CD4-positive, alpha-beta T cell (primary cell): ENCODE results near the gene MYRIP. TPM values are rescaled to one million over a fixed set of nuclear protein-coding genes. Genes with fewer than 3 reads are reported as not detected.

ENCODE experiments used
- ATAC-seq: fragments of 200-7000 bp; cut with Tn5 transposase; one replicate; pipeline ENCODE4 v1.10.0; 2022; ENCODE audit warnings: mild to moderate bottlenecking; ENCODE audit not compliant: poor library complexity
- CTCF ChIA-PET: fragments of 350-600 bp; sonication (Branson Sonifier 250); formaldehyde crosslinking; loops from one replicate; lab custom pipeline; 2021; ENCODE audit warnings: antibody characterized with exemption, inconsistent platforms; lab: Charles Lee
- POLR2A ChIA-PET: fragments of 350-600 bp; sonication (Branson Sonifier 250); formaldehyde crosslinking; loops from one replicate; lab custom pipeline; 2021; ENCODE audit warnings: antibody characterized with exemption, inconsistent platforms; lab: Charles Lee
- DNase-seq, 14 experiments: peaks; one replicate each; pipeline ENCODE4 v3.0.0-alpha.2; 2013 to 2020; ENCODE audit warnings: mixed read lengths in 2 of 14
- H3K27ac ChIP-seq, 2 donors: one replicate each; pipeline versions ENCODE4 v1.5.1 to v1.7.0; 2013; ENCODE audit warnings: low read length in 2 of 2, low read depth in 1 of 2, mild to moderate bottlenecking in 1 of 2
- H3K27me3 ChIP-seq, 2 experiments: 1 replicate in 1 of 2; 2 replicates in 1 of 2; pipeline versions ENCODE4 v1.6.1 to v1.7.0; 2013; ENCODE audit warnings: low read length in 2 of 2, control low read depth in 1 of 2, mild to moderate bottlenecking in 1 of 2, moderate library complexity in 1 of 2; ENCODE audit not compliant: insufficient read depth in 2 of 2, control insufficient read depth in 1 of 2
- H3K36me3 ChIP-seq: one replicate; pipeline ENCODE4 v1.6.1; 2013; ENCODE audit warnings: low read length, control low read depth; ENCODE audit not compliant: insufficient read depth
- H3K4me1 ChIP-seq: one replicate; pipeline ENCODE4 v1.6.1; 2013; ENCODE audit warnings: low read length, control low read depth; ENCODE audit not compliant: insufficient read depth
- H3K4me3 ChIP-seq: one replicate; pipeline ENCODE4 v1.5.1; 2013; ENCODE audit warnings: mild to moderate bottlenecking, low read length, moderate library complexity
- H3K9me3 ChIP-seq, 2 experiments: 1 replicate in 1 of 2; 2 replicates in 1 of 2; pipeline versions ENCODE4 v1.6.1 to v1.7.0; 2013; ENCODE audit warnings: low read length in 2 of 2, mild to moderate bottlenecking in 2 of 2, control low read depth in 1 of 2, moderate library complexity in 1 of 2; ENCODE audit not compliant: control insufficient read depth in 1 of 2, insufficient read depth in 1 of 2
- H3K27ac Mint-ChIP-seq: one replicate; pipeline ENCODE4 v1.8.0; 2020; ENCODE audit warnings: mixed read lengths
- H3K27me3 Mint-ChIP-seq: one replicate; pipeline ENCODE4 v1.8.0; 2021; ENCODE audit warnings: mixed read lengths
- H3K36me3 Mint-ChIP-seq: one replicate; pipeline ENCODE4 v1.8.0; 2021; ENCODE audit warnings: low read depth, mixed read lengths
- H3K4me1 Mint-ChIP-seq: one replicate; pipeline ENCODE4 v1.8.0; 2021; ENCODE audit warnings: low read depth, mixed read lengths
- H3K4me3 Mint-ChIP-seq: one replicate; pipeline ENCODE4 v1.8.0; 2020; ENCODE audit warnings: mild to moderate bottlenecking, mixed read lengths
- H3K9me3 Mint-ChIP-seq: one replicate; pipeline ENCODE4 v1.8.0; 2020; ENCODE audit warnings: mixed read lengths
- intact Hi-C, 2 experiments: fragments of 100-400 bp; cut with DNase I in 1 of 2; cut with micrococcal nuclease in 1 of 2; formaldehyde crosslinking; loops; one replicate each; pipeline versions ENCODE4 v1.15.1 to v1.9.0; 2023 to 2025; cut with DNase I, micrococcal nuclease
- total RNA-seq, 174 experiments: library from RNA in 2 of 174; stranded (reverse) in 2 of 174; gene quantifications; one replicate each; pipeline ENCODE4 v1.2.3 and lab custom pipeline; 2021 to 2026
- TF ChIP-seq, protein P1 (sequence below): fragments of 200-600 bp; IDR thresholded peaks from one replicate; pipeline ENCODE4 v1.8.0; 2022; ENCODE audit warnings: antibody characterized with exemption, mild to moderate bottlenecking

Gene MYRIP
- total RNA-seq, 2 experiments from 2014 or later: not detected

- TF ChIP-seq, protein P1, sequence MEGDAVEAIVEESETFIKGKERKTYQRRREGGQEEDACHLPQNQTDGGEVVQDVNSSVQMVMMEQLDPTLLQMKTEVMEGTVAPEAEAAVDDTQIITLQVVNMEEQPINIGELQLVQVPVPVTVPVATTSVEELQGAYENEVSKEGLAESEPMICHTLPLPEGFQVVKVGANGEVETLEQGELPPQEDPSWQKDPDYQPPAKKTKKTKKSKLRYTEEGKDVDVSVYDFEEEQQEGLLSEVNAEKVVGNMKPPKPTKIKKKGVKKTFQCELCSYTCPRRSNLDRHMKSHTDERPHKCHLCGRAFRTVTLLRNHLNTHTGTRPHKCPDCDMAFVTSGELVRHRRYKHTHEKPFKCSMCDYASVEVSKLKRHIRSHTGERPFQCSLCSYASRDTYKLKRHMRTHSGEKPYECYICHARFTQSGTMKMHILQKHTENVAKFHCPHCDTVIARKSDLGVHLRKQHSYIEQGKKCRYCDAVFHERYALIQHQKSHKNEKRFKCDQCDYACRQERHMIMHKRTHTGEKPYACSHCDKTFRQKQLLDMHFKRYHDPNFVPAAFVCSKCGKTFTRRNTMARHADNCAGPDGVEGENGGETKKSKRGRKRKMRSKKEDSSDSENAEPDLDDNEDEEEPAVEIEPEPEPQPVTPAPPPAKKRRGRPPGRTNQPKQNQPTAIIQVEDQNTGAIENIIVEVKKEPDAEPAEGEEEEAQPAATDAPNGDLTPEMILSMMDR: no peak
These were observed 415.5 kb downstream of the MYRIP start for GRCh38 chr3:40224796-40225515.

GRCh38 chr3:40226636-40227035, 417.2 kb downstream of the MYRIP start:
- Mint-ChIP-seq H3K27me3 (no peaks in the 10 kb centered on the region), H3K4me3 (no peak overlapping the region), H3K27ac (no peak overlapping the region), H3K9me3 (no peaks in the 10 kb centered on the region), H3K36me3 (no peaks in the 10 kb centered on the region), H3K4me1 (no peaks in the 10 kb centered on the region)
- no peak overlapping the region for H3K27ac ChIP-seq
- no peak for DNase-seq
- intact Hi-C loops: no loop called here
- CTCF ChIA-PET: no interaction called here
- no peaks in the 10 kb centered on the region for H3K4me1 ChIP-seq
- TF ChIP-seq, protein P1: no peak
- POLR2A ChIA-PET: no interaction called here
- no peaks in the 10 kb centered on the region for H3K36me3 ChIP-seq
- no peaks in the 10 kb centered on the region for H3K9me3 ChIP-seq
- no peak for ATAC-seq
- H3K27me3 ChIP-seq: no peaks in the 10 kb centered on the region
- no peak overlapping the region for H3K4me3 ChIP-seq

More at GRCh38 chr3:40224796-40225515, 415.5 kb downstream of the MYRIP start:
- Mint-ChIP-seq H3K4me1 (no peaks in the 10 kb centered on the region), H3K36me3 (no peaks in the 10 kb centered on the region), H3K4me3 (no peak overlapping the region), H3K9me3 (no peaks in the 10 kb centered on the region), H3K27ac (no peak overlapping the region), H3K27me3 (no peaks in the 10 kb centered on the region)
- H3K27ac ChIP-seq: no peak overlapping the region
- no peak for ATAC-seq
- H3K27me3 ChIP-seq: no peaks in the 10 kb centered on the region
- ChIA-PET POLR2A (no interaction called here), CTCF (no interaction called here)
- intact Hi-C loops: no loop called here
- H3K4me1 ChIP-seq: no peaks in the 10 kb centered on the region
- no peak overlapping the region for H3K4me3 ChIP-seq
- no peaks in the 10 kb centered on the region for H3K9me3 ChIP-seq
- no peak for DNase-seq
- H3K36me3 ChIP-seq: no peaks in the 10 kb centered on the region

- intact Hi-C loops: no loop called here
- H3K36me3 ChIP-seq: no peaks in the 10 kb centered on the region
- no peaks in the 10 kb centered on the region for H3K36me3 Mint-ChIP-seq
- H3K9me3 ChIP-seq: no peaks in the 10 kb centered on the region
- POLR2A ChIA-PET: no interaction called here
- no peaks in the 10 kb centered on the region for H3K27me3 Mint-ChIP-seq
- no peaks in the 10 kb centered on the region for H3K9me3 Mint-ChIP-seq
- H3K4me3 ChIP-seq: no peak overlapping the region
- H3K27me3 ChIP-seq: no peaks in the 10 kb centered on the region
- no peak overlapping the region for H3K27ac Mint-ChIP-seq
- H3K4me3 Mint-ChIP-seq: no peak overlapping the region
- ATAC-seq: no peak
- no peak overlapping the region for H3K27ac ChIP-seq
- H3K4me1 Mint-ChIP-seq: no peaks in the 10 kb centered on the region
- DNase-seq: no peak
- H3K4me1 ChIP-seq: no peaks in the 10 kb centered on the region
- CTCF ChIA-PET: no interaction called here
- TF ChIP-seq, protein P1: no peak
These were observed 419.5 kb downstream of the MYRIP start for GRCh38 chr3:40228792-40229350.
